DMS 273 treated with DMSO at 0.1 percent for 48 hours (cell line): ENCODE measurements around the gene ACAT1.
"Not testable (repeated sequence)": the region's sequence is repeated elsewhere in the genome, so short reads cannot be mapped to it uniquely, and the experiment has no call there.

Experiments used
- DNase-seq: peaks from one replicate; lab custom pipeline; 2025; lab: John Stamatoyannopoulos, UW

ACAT1 gene

GRCh38 chr11:108147150-108147549 is 25.8 kb downstream of the ACAT1 start:
- no peak for DNase-seq

DNA sequence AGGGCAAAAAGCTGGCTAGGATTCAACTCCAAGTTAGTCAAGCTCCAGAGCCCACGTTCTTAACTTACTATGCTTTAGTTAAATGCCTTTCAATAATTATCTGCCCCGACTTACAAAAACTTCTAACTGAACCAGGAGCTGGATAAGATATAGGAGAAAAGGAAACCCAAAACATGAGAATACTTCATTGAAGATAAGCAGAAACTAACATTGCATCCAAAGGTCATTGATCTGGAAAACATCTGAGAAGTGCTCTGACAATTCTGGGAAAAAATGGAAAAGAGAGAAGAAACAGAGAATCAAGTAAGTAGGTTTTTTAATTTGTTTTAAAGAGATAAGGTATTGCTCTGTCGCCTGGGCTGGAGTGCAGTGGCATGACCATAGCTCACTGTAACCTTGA is 27.2 kb downstream of the ACAT1 start:
- no peak for DNase-seq

DNA sequence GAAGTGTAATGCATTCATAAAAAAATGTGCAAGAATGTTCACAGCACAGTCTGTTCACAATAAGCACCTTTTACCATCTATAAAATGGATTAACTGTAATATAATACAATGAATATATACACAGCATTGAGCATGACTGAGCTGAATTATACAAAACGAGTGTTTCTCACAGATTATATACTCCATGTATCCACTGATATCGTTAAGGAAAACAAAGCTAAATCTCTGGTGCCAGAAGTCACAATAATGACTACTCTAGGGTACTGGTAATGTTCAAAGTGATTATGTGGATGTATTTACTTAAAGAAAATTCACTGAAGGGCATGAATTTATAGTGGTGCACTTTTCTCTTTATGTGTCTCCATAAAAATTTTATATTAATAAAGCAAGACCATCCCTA is 33.2 kb downstream of the ACAT1 start:
- no peak for DNase-seq

DNA sequence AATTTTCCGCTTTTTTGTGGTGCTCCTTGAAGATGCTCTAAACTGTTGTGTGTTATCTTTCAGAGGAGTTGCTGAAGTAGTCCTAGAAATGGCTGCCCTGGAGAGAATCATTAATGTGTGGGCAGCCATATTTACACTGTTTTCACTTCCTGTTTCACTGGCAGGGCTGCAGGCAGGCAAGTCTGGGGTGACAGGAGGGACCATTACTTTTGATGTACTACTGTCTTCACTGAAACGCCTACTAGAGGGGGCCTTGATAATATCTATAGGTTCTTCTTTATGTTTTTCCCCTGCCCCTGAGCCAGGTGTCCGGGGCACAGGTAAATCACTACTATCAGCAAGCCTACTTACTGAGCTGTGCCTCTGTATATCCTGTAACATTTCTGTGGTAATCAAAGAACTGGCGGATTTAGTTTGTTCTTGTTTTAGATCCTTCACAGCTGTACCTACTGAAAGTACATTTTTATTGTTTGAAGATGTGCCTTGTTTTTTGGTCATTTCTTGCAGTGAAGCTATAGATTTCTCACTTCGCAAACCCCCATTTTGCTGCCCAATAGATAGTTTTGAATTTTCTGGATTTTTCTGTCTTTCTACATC is 39.7 kb downstream of the ACAT1 start:
- no peak for DNase-seq

GRCh38 chr11:108162878-108163277 is 41.5 kb downstream of the ACAT1 start:
- DNase-seq, result not testable (repeated sequence)

- DNase-seq, result no peak
Measured at GRCh38 chr11:108167624-108168023, 46.3 kb downstream of the ACAT1 start.

- DNase-seq, result no peak
Measured at GRCh38 chr11:108170184-108170583, 48.8 kb downstream of the ACAT1 start.

DNA sequence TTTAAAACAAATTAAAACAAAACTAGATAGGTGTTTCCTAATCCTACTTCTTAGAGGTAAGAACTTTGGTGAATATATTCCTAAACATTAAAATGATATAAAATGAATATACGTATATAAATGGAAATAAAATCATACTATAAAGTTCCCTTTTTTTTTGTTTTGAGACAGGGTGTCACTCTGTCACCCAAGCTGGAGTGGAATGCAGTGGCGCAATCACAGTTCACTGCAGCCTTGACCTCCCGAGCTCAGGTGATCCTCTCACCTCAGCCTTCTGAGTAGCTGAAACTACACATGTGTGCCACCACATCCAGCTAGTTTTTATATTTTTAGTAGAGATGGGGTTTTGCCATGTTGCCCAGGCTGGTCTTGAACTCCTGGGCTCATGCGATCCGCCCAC is 56.2 kb downstream of the ACAT1 start:
- DNase-seq, result no peak

DNA sequence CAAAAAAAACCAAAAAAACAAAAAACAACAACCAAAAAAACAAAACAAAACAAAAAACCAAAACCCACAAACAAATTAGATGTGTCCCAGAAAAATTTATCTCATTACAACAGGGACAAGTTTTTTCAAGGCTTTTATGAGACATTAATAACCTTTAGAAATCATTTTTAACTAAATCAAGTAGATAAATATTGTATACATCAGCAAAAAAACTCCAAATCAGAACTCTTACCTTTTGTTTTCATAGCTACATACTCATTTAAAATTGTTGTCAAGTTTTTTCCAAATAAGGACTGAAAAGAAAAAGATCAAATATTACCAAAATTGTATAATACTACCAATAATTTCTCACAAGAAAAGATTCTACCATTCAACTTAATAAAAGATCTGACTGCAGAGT is 72.4 kb downstream of the ACAT1 start:
- DNase-seq, result no peak

DNA sequence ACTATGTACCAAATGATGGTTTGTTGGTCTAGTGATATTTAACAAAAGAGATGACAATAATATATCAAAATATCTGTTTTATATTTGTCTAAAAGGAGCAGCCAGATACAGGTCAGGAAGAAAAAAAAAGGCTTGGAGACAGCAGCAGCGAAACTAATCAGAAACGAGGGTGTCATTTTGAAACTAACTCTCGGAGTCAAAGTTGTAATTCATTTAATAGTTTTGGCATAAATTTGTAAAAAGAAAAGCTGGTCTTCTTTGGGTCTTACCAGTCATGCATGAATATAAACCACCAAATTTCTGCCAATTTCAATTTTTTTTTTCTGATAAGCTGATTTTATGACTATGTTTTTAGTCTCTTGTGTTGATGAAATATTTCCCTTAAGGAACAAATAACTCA is 75.5 kb downstream of the ACAT1 start:
- no peak for DNase-seq
